Endodermal cell (in vitro differentiated cells): ENCODE measurements around the gene TCF7L2. TPM values are rescaled to one million over a fixed set of nuclear protein-coding genes. Genes with fewer than 3 reads are reported as not detected.
A peak's percentile ranks its signal among the peaks of the same experiment; 100 is the strongest.

Experiments
- DNase-seq: peaks from one replicate; pipeline ENCODE4 v3.0.0-alpha.2; 2017
- H3K27ac ChIP-seq: 2 replicates; pipeline ENCODE4 v1.5.1; 2013; ENCODE audit warnings: mild to moderate bottlenecking, low read depth, low read length, moderate library complexity
- H3K27me3 ChIP-seq: 2 replicates; pipeline ENCODE4 v1.6.1; 2013; ENCODE audit warnings: mild to moderate bottlenecking, low read length, moderate library complexity; ENCODE audit not compliant: insufficient read depth, control insufficient read depth, poor library complexity, severe bottlenecking
- H3K36me3 ChIP-seq: 2 replicates; pipeline ENCODE4 v1.7.0; 2013; ENCODE audit warnings: mild to moderate bottlenecking, low read length, moderate library complexity; ENCODE audit not compliant: control insufficient read depth, insufficient read depth
- H3K4me1 ChIP-seq: one replicate; pipeline ENCODE4 v1.7.0; 2013; ENCODE audit warnings: low read length; ENCODE audit not compliant: control insufficient read depth, insufficient read depth
- H3K4me3 ChIP-seq: 2 replicates; pipeline ENCODE4 v1.5.1; 2013; ENCODE audit warnings: mild to moderate bottlenecking, low read length, moderate library complexity
- H3K9ac ChIP-seq: 2 replicates; pipeline ENCODE4 v1.6.1; 2013; ENCODE audit warnings: mild to moderate bottlenecking, low read length, moderate library complexity; ENCODE audit not compliant: poor library complexity, severe bottlenecking; ENCODE audit errors: extremely low read depth
- H3K9me3 ChIP-seq: 2 replicates; pipeline ENCODE4 v1.6.1; 2013; ENCODE audit warnings: mild to moderate bottlenecking, low read length, moderate library complexity; ENCODE audit not compliant: control insufficient read depth
- H3K27ac Mint-ChIP-seq: 2 replicates; pipeline ENCODE4 v1.8.0; 2020; ENCODE audit warnings: mixed read lengths
- H3K27me3 Mint-ChIP-seq: 2 replicates; pipeline ENCODE4 v1.8.0; 2021; ENCODE audit warnings: mild to moderate bottlenecking, mixed read lengths; ENCODE audit not compliant: insufficient read depth
- H3K36me3 Mint-ChIP-seq: 2 replicates; pipeline ENCODE4 v1.8.0; 2020; ENCODE audit warnings: low read depth, mixed read lengths
- H3K4me1 Mint-ChIP-seq: 2 replicates; pipeline ENCODE4 v1.8.0; 2020; ENCODE audit warnings: mixed read lengths
- H3K4me3 Mint-ChIP-seq: 2 replicates; pipeline ENCODE4 v1.8.0; 2020; ENCODE audit warnings: mild to moderate bottlenecking, moderate library complexity, mixed read lengths
- H3K9me3 Mint-ChIP-seq: 2 replicates; pipeline ENCODE4 v1.8.0; 2020; ENCODE audit warnings: mild to moderate bottlenecking, mixed read lengths
- CTCF ChIP-seq: fragments of 200-600 bp; sonication (generic); conservative IDR thresholded peaks from 2 replicates; pipeline ENCODE4 v1.5.0; 2021; ENCODE audit warnings: antibody characterized with exemption, mild to moderate bottlenecking
- WGBS, 2 experiments: methylation state at CpG; one replicate each; pipeline versions ENCODE4 v1.1.5 to v1.1.7; 2013; ENCODE audit warnings: missing lambda C conversion rate in 2 of 2, mixed read lengths in 1 of 2; ENCODE audit not compliant: insufficient coverage in 1 of 2, insufficient read length in 1 of 2; 5-methylcytosine and 5-hydroxymethylcytosine counted together
- total RNA-seq, 2 donors: library from RNA; stranded (reverse); fragmentation: NEBNext Ultra II Directional in 1 of 2; extraction: Animal tissue kit (Norgen Biotek cat#: 25700) in 1 of 2; gene quantifications; 2 replicates in 1 of 2; 3 replicates in 1 of 2; pipeline ENCODE4 v1.2.1, GENCODE V29; 2021

TCF7L2 gene
- total RNA-seq, 2 donors from 2014 or later = 73.2 to 105 TPM

GRCh38 chr10:112990271-112990670, 40.2 kb downstream of the TCF7L2 start:
- WGBS, 2 experiments = 86 to 90% methylated on average over 5 to 8 of the region's 8 CpGs
- Histone ChIP-seq H3K9ac (no peak overlapping the region), H3K9me3 (no peaks in the 10 kb centered on the region), H3K27ac (no peak overlapping the region), H3K27me3 (no peaks in the 10 kb centered on the region), H3K4me3 (no peak overlapping the region), H3K4me1 (peaks cover 2% of the 10 kb centered on the region), H3K36me3 (peaks cover 51% of the 10 kb centered on the region)
- no peaks in the 10 kb centered on the region for H3K27me3 Mint-ChIP-seq
- H3K36me3 Mint-ChIP-seq = peaks cover 64% of the 10 kb centered on the region
- TF ChIP-seq CTCF = no peak
- no peak overlapping the region for H3K4me3 Mint-ChIP-seq
- H3K27ac Mint-ChIP-seq = peak overlapping the region; percentile 58
- H3K4me1 Mint-ChIP-seq = peaks cover 42% of the 10 kb centered on the region
- no peak for DNase-seq
- no peaks in the 10 kb centered on the region for H3K9me3 Mint-ChIP-seq

GRCh38 chr10:112991888-112992491, 41.9 kb downstream of the TCF7L2 start:
- H3K4me3 ChIP-seq = no peak overlapping the region
- no peak for DNase-seq
- no peak overlapping the region for H3K9ac ChIP-seq
- H3K9me3 Mint-ChIP-seq = no peaks in the 10 kb centered on the region
- no peak overlapping the region for H3K27ac Mint-ChIP-seq
- WGBS, 2 experiments = 92 to 94% methylated on average over 15 to 19 of the region's 19 CpGs
- peaks cover 48% of the 10 kb centered on the region for H3K36me3 ChIP-seq
- H3K4me1 ChIP-seq = no peaks in the 10 kb centered on the region
- peaks cover 77% of the 10 kb centered on the region for H3K36me3 Mint-ChIP-seq
- peaks cover 36% of the 10 kb centered on the region for H3K4me1 Mint-ChIP-seq
- no peaks in the 10 kb centered on the region for H3K27me3 ChIP-seq
- no peaks in the 10 kb centered on the region for H3K27me3 Mint-ChIP-seq
- H3K4me3 Mint-ChIP-seq = no peak overlapping the region
- no peaks in the 10 kb centered on the region for H3K9me3 ChIP-seq
- TF ChIP-seq CTCF = no peak
- no peak overlapping the region for H3K27ac ChIP-seq

- H3K27me3 Mint-ChIP-seq = no peaks in the 10 kb centered on the region
- H3K9ac ChIP-seq = no peak overlapping the region
- TF ChIP-seq CTCF = no peak
- H3K36me3 ChIP-seq = peaks cover 32% of the 10 kb centered on the region
- H3K36me3 Mint-ChIP-seq = peaks cover 60% of the 10 kb centered on the region
- H3K27ac ChIP-seq = no peak overlapping the region
- H3K4me3 Mint-ChIP-seq = no peak overlapping the region
- no peak for DNase-seq
- H3K27me3 ChIP-seq = no peaks in the 10 kb centered on the region
- no peaks in the 10 kb centered on the region for H3K9me3 Mint-ChIP-seq
- H3K9me3 ChIP-seq = no peaks in the 10 kb centered on the region
- H3K27ac Mint-ChIP-seq = no peak overlapping the region
- H3K4me1 Mint-ChIP-seq = peaks cover 34% of the 10 kb centered on the region
- WGBS, 2 experiments = 97 to 100% methylated on average over 3 of the region's 3 CpGs
- H3K4me3 ChIP-seq = no peak overlapping the region
- peaks cover 17% of the 10 kb centered on the region for H3K4me1 ChIP-seq
These were observed 46.4 kb downstream of the TCF7L2 start for GRCh38 chr10:112996462-112996861.
